WTC11 (cell line): ENCODE data around the gene KLB. TPM values are rescaled to one million over a fixed set of nuclear protein-coding genes. Genes with fewer than 3 reads are reported as not detected.
"Not testable (repeated sequence)": the region's sequence is repeated elsewhere in the genome, so short reads cannot be mapped to it uniquely, and the experiment has no call there.

Experiments used
- ATAC-seq: fragments of 200-7000 bp; cut with Tn5 transposase; 2 replicates; pipeline ENCODE4 v1.10.0; 2021; ENCODE audit warnings: mild to moderate bottlenecking, moderate library complexity
- CTCF ChIA-PET: fragments of 300-600 bp; sonication (Branson Sonifier 250); formaldehyde crosslinking; loops from one replicate; lab custom pipeline; 2021; ENCODE audit warnings: antibody characterized with exemption; lab: Charles Lee
- POLR2A ChIA-PET: fragments of 350-600 bp; sonication (Branson Sonifier 250); formaldehyde crosslinking; loops from one replicate; lab custom pipeline; 2021; ENCODE audit warnings: antibody characterized with exemption; lab: Charles Lee
- DNase-seq: peaks from one replicate; pipeline ENCODE4 v3.0.0; 2021; ENCODE audit warnings: low spot score
- H3K27ac Mint-ChIP-seq: 2 replicates; pipeline ENCODE4 v1.8.0; 2021; ENCODE audit warnings: mixed read lengths
- H3K27me3 Mint-ChIP-seq: 2 replicates; pipeline ENCODE4 v1.8.0; 2021; ENCODE audit warnings: low read depth, mild to moderate bottlenecking, moderate library complexity, mixed read lengths
- H3K36me3 Mint-ChIP-seq: 2 replicates; pipeline ENCODE4 v1.8.0; 2021; ENCODE audit warnings: mixed read lengths
- H3K4me1 Mint-ChIP-seq: 2 replicates; pipeline ENCODE4 v1.8.0; 2022; ENCODE audit warnings: mixed read lengths
- H3K4me3 Mint-ChIP-seq: 2 replicates; pipeline ENCODE4 v1.8.0; 2021; ENCODE audit warnings: mild to moderate bottlenecking, moderate library complexity, mixed read lengths
- H3K9me3 Mint-ChIP-seq: 2 replicates; pipeline ENCODE4 v1.8.0; 2021; ENCODE audit warnings: mixed read lengths
- FOXP1 ChIP-seq: sonication (generic); formaldehyde crosslinking; IDR thresholded peaks from 2 replicates; pipeline ENCODE4 v1.8.0; 2022; ENCODE audit warnings: missing genetic modification reagents, mild to moderate bottlenecking, moderate library complexity, borderline replicate concordance
- GABPB1 ChIP-seq: sonication (generic); formaldehyde crosslinking; IDR thresholded peaks from 2 replicates; pipeline ENCODE4 v1.8.1; 2023; ENCODE audit warnings: mild to moderate bottlenecking, missing genetic modification reagents
- NFYB ChIP-seq: sonication (generic); formaldehyde crosslinking; conservative IDR thresholded peaks from 2 replicates; pipeline ENCODE4 v1.8.0; 2022; ENCODE audit warnings: low read depth, missing genetic modification reagents
- NR2C2 ChIP-seq: sonication (generic); formaldehyde crosslinking; IDR thresholded peaks from 2 replicates; pipeline ENCODE4 v1.8.0; 2022; ENCODE audit warnings: mild to moderate bottlenecking, missing genetic modification reagents
- OVOL2 ChIP-seq: fragments of 250-450 bp; sonication (Bioruptor Pico); IDR thresholded peaks from 2 replicates; pipeline ENCODE4 v1.9.0; 2021; ENCODE audit warnings: mild to moderate bottlenecking, borderline replicate concordance
- RORB ChIP-seq: fragments of 250-450 bp; sonication (Bioruptor Pico); IDR thresholded peaks from 2 replicates; pipeline ENCODE4 v1.9.0; 2021; ENCODE audit warnings: mild to moderate bottlenecking
- SMAD3 ChIP-seq: sonication (generic); formaldehyde crosslinking; IDR thresholded peaks from 2 replicates; pipeline ENCODE4 v1.8.0; 2022; ENCODE audit warnings: missing genetic modification reagents, mild to moderate bottlenecking, borderline replicate concordance
- TP53 ChIP-seq: sonication (generic); formaldehyde crosslinking; IDR thresholded peaks from 2 replicates; pipeline ENCODE4 v1.8.1; 2023; ENCODE audit warnings: mild to moderate bottlenecking, missing genetic modification reagents
- ZNF219 ChIP-seq: sonication (generic); formaldehyde crosslinking; IDR thresholded peaks from 2 replicates; pipeline ENCODE4 v1.8.0; 2023; ENCODE audit warnings: missing genetic modification reagents, mild to moderate bottlenecking, borderline replicate concordance
- ZNF263 ChIP-seq: sonication (generic); formaldehyde crosslinking; IDR thresholded peaks from 2 replicates; pipeline ENCODE4 v1.8.1; 2022; ENCODE audit warnings: low read depth, mild to moderate bottlenecking, moderate library complexity, missing genetic modification reagents
- ZNF423 ChIP-seq: fragments of 250-450 bp; sonication (Bioruptor Pico); IDR thresholded peaks from 2 replicates; pipeline ENCODE4 v2.1.2; 2022; ENCODE audit warnings: mild to moderate bottlenecking, moderate library complexity
- ZNF671 ChIP-seq: fragments of 250-450 bp; sonication (Bioruptor Pico); IDR thresholded peaks from 2 replicates; pipeline ENCODE4 v1.8.0; 2021; ENCODE audit warnings: mild to moderate bottlenecking
- total RNA-seq: library from RNA; stranded (reverse); gene quantifications from 3 replicates; pipeline ENCODE4 v1.2.3, GENCODE V29; 2021
- TF ChIP-seq, protein P1 (sequence below): sonication (generic); formaldehyde crosslinking; IDR thresholded peaks from 2 replicates; pipeline ENCODE4 v1.8.0; 2023; ENCODE audit warnings: mild to moderate bottlenecking, missing genetic modification reagents
- TF ChIP-seq, protein P2 (sequence below): fragments of 250-450 bp; sonication (Bioruptor Pico); IDR thresholded peaks from 2 replicates; pipeline ENCODE4 v1.9.0; 2021; ENCODE audit warnings: mild to moderate bottlenecking
- TF ChIP-seq, protein P3 (sequence below): sonication (generic); formaldehyde crosslinking; IDR thresholded peaks from 2 replicates; pipeline ENCODE4 v1.8.1; 2022; ENCODE audit warnings: missing genetic modification reagents, borderline replicate concordance
- TF ChIP-seq, protein P4 (sequence below): fragments of 250-450 bp; sonication (Bioruptor Pico); IDR thresholded peaks from 2 replicates; pipeline ENCODE4 v2.1.2; 2022; ENCODE audit warnings: mild to moderate bottlenecking, moderate library complexity
- TF ChIP-seq, protein P5 (sequence below): fragments of 250-450 bp; sonication (Bioruptor Pico); IDR thresholded peaks from 2 replicates; pipeline ENCODE4 v1.9.0; 2021; ENCODE audit warnings: mild to moderate bottlenecking
- TF ChIP-seq, protein P6 (sequence below): sonication (generic); formaldehyde crosslinking; IDR thresholded peaks from 2 replicates; pipeline ENCODE4 v1.8.1; 2023; ENCODE audit warnings: mild to moderate bottlenecking, missing genetic modification reagents

KLB gene
- total RNA-seq, 1 experiment from 2014 or later: not detected

DNA sequence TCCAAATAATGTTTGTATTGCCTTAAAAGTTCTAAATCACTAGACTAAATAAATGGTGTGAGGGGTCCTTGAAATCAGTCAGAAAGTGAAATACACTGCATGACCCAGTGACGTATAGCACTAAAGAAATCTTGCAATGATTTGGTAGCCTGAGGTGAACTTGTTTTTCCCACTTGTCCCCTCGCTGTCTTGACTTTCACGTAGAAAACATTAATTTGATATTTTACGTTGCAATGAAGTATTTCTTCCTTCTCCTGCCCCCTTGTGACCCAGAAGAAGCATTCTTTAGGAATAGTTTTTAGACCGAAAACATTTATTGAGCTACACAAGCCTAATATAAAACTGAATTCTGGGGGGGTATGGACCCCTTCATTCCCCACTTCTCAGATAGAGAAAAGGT, 3.7 kb downstream of the KLB start:
- no peak for DNase-seq
- H3K9me3 Mint-ChIP-seq: no peaks in the 10 kb centered on the region
- ATAC-seq: no peak
- H3K36me3 Mint-ChIP-seq: no peaks in the 10 kb centered on the region
- H3K27ac Mint-ChIP-seq: no peak overlapping the region
- H3K4me1 Mint-ChIP-seq: no peaks in the 10 kb centered on the region
- CTCF ChIA-PET: interaction anchor here (0.6 to 0.8 kb wide), 2 partner anchors 14 to 81 kb away, joined by 3 to 5 read pairs; no protein-coding TSS in a partner anchor
- no peaks in the 10 kb centered on the region for H3K27me3 Mint-ChIP-seq
- no peak for TF ChIP-seq GABPB1 (CRISPR knock-in tag)
- TF ChIP-seq, protein P1, sequence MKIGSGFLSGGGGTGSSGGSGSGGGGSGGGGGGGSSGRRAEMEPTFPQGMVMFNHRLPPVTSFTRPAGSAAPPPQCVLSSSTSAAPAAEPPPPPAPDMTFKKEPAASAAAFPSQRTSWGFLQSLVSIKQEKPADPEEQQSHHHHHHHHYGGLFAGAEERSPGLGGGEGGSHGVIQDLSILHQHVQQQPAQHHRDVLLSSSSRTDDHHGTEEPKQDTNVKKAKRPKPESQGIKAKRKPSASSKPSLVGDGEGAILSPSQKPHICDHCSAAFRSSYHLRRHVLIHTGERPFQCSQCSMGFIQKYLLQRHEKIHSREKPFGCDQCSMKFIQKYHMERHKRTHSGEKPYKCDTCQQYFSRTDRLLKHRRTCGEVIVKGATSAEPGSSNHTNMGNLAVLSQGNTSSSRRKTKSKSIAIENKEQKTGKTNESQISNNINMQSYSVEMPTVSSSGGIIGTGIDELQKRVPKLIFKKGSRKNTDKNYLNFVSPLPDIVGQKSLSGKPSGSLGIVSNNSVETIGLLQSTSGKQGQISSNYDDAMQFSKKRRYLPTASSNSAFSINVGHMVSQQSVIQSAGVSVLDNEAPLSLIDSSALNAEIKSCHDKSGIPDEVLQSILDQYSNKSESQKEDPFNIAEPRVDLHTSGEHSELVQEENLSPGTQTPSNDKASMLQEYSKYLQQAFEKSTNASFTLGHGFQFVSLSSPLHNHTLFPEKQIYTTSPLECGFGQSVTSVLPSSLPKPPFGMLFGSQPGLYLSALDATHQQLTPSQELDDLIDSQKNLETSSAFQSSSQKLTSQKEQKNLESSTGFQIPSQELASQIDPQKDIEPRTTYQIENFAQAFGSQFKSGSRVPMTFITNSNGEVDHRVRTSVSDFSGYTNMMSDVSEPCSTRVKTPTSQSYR (CRISPR knock-in tag): no peak
- no peak for TF ChIP-seq TP53 (CRISPR knock-in tag)
- no peak for TF ChIP-seq SMAD3 (CRISPR knock-in tag)
- TF ChIP-seq NFYB (CRISPR knock-in tag): no peak
- TF ChIP-seq, protein P2, sequence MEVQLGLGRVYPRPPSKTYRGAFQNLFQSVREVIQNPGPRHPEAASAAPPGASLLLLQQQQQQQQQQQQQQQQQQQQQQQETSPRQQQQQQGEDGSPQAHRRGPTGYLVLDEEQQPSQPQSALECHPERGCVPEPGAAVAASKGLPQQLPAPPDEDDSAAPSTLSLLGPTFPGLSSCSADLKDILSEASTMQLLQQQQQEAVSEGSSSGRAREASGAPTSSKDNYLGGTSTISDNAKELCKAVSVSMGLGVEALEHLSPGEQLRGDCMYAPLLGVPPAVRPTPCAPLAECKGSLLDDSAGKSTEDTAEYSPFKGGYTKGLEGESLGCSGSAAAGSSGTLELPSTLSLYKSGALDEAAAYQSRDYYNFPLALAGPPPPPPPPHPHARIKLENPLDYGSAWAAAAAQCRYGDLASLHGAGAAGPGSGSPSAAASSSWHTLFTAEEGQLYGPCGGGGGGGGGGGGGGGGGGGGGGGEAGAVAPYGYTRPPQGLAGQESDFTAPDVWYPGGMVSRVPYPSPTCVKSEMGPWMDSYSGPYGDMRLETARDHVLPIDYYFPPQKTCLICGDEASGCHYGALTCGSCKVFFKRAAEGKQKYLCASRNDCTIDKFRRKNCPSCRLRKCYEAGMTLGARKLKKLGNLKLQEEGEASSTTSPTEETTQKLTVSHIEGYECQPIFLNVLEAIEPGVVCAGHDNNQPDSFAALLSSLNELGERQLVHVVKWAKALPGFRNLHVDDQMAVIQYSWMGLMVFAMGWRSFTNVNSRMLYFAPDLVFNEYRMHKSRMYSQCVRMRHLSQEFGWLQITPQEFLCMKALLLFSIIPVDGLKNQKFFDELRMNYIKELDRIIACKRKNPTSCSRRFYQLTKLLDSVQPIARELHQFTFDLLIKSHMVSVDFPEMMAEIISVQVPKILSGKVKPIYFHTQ (CRISPR knock-in tag): no peak
- TF ChIP-seq, protein P3, sequence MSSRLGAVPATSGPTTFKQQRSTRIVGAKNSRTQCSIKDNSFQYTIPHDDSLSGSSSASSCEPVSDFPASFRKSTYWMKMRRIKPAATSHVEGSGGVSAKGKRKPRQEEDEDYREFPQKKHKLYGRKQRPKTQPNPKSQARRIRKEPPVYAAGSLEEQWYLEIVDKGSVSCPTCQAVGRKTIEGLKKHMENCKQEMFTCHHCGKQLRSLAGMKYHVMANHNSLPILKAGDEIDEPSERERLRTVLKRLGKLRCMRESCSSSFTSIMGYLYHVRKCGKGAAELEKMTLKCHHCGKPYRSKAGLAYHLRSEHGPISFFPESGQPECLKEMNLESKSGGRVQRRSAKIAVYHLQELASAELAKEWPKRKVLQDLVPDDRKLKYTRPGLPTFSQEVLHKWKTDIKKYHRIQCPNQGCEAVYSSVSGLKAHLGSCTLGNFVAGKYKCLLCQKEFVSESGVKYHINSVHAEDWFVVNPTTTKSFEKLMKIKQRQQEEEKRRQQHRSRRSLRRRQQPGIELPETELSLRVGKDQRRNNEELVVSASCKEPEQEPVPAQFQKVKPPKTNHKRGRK (CRISPR knock-in tag): no peak
- no peak for TF ChIP-seq ZNF263
- TF ChIP-seq ZNF423 (CRISPR knock-in tag): no peak
- TF ChIP-seq, protein P4, sequence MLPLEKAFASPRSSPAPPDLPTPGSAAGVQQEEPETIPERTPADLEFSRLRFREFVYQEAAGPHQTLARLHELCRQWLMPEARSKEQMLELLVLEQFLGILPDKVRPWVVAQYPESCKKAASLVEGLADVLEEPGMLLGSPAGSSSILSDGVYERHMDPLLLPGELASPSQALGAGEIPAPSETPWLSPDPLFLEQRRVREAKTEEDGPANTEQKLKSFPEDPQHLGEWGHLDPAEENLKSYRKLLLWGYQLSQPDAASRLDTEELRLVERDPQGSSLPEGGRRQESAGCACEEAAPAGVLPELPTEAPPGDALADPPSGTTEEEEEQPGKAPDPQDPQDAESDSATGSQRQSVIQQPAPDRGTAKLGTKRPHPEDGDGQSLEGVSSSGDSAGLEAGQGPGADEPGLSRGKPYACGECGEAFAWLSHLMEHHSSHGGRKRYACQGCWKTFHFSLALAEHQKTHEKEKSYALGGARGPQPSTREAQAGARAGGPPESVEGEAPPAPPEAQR: no peak
- TF ChIP-seq OVOL2 (CRISPR knock-in tag): no peak
- TF ChIP-seq, protein P5, sequence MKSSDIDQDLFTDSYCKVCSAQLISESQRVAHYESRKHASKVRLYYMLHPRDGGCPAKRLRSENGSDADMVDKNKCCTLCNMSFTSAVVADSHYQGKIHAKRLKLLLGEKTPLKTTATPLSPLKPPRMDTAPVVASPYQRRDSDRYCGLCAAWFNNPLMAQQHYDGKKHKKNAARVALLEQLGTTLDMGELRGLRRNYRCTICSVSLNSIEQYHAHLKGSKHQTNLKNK (CRISPR knock-in tag): no peak
- no peak for TF ChIP-seq NR2C2 (CRISPR knock-in tag)
- no peak for TF ChIP-seq ZNF219 (CRISPR knock-in tag)
- no peak for TF ChIP-seq RORB (CRISPR knock-in tag)
- TF ChIP-seq, protein P6, sequence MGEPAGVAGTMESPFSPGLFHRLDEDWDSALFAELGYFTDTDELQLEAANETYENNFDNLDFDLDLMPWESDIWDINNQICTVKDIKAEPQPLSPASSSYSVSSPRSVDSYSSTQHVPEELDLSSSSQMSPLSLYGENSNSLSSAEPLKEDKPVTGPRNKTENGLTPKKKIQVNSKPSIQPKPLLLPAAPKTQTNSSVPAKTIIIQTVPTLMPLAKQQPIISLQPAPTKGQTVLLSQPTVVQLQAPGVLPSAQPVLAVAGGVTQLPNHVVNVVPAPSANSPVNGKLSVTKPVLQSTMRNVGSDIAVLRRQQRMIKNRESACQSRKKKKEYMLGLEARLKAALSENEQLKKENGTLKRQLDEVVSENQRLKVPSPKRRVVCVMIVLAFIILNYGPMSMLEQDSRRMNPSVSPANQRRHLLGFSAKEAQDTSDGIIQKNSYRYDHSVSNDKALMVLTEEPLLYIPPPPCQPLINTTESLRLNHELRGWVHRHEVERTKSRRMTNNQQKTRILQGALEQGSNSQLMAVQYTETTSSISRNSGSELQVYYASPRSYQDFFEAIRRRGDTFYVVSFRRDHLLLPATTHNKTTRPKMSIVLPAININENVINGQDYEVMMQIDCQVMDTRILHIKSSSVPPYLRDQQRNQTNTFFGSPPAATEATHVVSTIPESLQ (CRISPR knock-in tag): no peak
- no peak for TF ChIP-seq FOXP1 (CRISPR knock-in tag)
- TF ChIP-seq ZNF671 (CRISPR knock-in tag): no peak
- no peak overlapping the region for H3K4me3 Mint-ChIP-seq
- POLR2A ChIA-PET: no interaction called here

DNA sequence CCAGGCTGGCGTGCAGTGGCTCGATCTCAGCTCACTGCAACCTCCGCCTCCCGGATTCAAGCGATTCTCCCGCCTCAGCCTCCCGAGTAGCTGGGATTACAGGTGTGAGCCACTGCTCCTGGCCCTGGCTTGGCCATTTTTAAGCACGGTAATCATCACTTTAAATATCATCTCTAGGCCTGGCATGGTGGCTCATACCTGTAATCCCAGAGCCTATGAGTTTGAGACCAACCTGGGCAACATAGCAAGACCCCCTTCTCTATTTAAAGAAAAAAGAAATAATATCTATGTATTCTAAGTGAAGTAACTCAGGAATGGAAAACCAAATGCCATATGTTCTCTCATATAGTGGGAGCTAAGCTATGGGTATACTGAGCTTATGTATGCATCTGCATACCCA, 4.8 kb downstream of the KLB start:
- H3K9me3 Mint-ChIP-seq, H3K27me3 Mint-ChIP-seq, H3K36me3 Mint-ChIP-seq, ATAC-seq, POLR2A ChIA-PET, H3K4me3 Mint-ChIP-seq, H3K4me1 Mint-ChIP-seq, DNase-seq, CTCF ChIA-PET, H3K27ac Mint-ChIP-seq: not testable (repeated sequence)
